ENCODE measurements around the gene MUC12. TPM values are rescaled to one million over a fixed set of nuclear protein-coding genes. Genes with fewer than 3 reads are reported as not detected.

The MUC12 gene
- total RNA-seq, 2 experiments from 2014 or later: 0.48 to 1.0 TPM

DNA sequence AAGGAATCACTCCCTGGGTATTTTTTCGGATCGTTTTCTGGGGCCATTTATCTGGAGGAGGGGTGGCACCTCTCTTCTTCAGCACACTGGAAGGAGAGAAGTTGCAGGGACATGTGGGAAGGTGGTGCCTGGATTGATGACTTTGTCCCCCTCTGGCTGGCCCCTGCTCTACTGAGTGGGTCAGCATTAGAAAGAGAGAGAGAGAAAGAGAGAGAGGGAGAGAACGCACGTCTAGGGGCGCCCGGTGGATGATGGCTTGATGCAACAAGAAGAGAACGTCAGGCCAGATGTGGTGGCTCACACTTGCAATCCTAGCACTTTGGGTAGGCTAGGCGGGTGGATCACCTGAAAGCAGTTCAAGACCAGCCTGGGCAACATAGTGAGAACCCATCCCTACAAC lies 5.5 kb upstream of the MUC12 start:
- intact Hi-C loops (cut with micrococcal nuclease): no loop called here
- no peak for DNase-seq
- H3K4me1 Mint-ChIP-seq (ENCODE audit: low read depth): peaks cover 15% of the 10 kb centered on the region
- no peak overlapping the region for H3K27ac Mint-ChIP-seq
- peaks cover 39% of the 10 kb centered on the region for H3K27me3 Mint-ChIP-seq
- no peaks in the 10 kb centered on the region for H3K9me3 Mint-ChIP-seq
- no peaks in the 10 kb centered on the region for H3K36me3 Mint-ChIP-seq
- ChIA-PET CTCF (no interaction called here), POLR2A (no interaction called here)
- H3K4me3 Mint-ChIP-seq: no peak overlapping the region

DNA sequence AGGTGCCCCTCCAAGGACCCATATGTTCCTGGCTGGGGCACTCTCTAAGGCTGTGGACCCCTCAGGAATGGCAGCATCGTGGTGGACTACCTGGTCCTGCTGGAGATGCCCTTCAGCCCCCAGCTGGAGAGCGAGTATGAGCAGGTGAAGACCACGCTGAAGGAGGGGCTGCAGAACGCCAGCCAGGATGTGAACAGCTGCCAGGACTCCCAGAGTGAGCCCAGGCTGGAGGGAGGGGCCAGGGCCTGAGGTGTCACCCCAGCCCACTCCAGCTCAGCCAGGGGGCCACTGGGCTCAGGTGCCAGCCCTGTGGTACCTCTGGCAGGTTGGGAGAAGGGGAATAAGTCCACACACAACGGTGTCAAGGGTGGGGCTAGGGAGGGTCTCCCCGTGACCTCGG lies 4.7 kb upstream of the MUC12 start:
- CTCF ChIA-PET: no interaction called here
- POLR2A ChIA-PET: no interaction called here
- Mint-ChIP-seq H3K27ac (no peak overlapping the region), H3K4me3 (no peak overlapping the region), H3K27me3 (peaks cover 45% of the 10 kb centered on the region), H3K36me3 (no peaks in the 10 kb centered on the region), H3K4me1 (ENCODE audit: low read depth) (peaks cover 15% of the 10 kb centered on the region), H3K9me3 (no peaks in the 10 kb centered on the region)
- no peak for DNase-seq
- intact Hi-C loops (cut with micrococcal nuclease): loop anchor here (5.0 kb wide), 2 partner anchors 67 to 113 kb away; partner anchors contain the start of gene ACHE

DNA sequence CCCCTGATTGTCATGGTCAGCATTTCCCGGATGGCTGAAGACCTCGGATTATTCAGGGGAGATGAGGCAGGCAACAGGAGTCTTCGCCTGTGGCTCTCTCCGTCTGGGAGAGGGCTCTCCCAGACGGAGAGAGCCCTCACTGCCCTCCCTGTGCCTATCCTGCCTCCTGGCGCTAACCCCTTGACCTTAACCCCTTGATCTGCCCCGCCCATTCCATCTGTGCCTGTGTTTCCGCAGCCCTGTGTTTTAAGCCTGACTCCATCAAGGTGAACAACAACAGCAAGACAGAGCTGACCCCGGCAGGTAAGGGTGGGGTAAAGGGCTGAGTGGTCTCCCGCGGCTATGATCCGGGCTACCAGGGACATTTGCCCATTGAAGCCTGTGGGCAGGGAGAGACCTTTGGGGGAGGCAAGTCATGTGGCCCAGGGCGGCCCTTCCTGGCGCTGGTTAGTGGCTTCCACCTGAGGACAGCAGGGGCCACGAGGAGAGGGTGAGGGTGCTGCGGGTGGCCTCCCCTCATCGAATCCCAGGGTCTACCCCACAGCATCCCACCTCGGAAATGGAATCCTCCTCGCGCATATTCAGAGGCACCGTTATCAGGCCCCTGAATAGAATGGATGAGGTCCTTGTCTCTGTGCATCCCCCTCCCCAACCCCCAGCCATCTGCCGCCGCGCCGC lies 4.2 kb upstream of the MUC12 start:
- intact Hi-C loops (cut with micrococcal nuclease): loop anchor here (5.0 kb wide), 2 partner anchors 68 to 112 kb away; partner anchors contain the start of gene ACHE
- ChIA-PET POLR2A (no interaction called here), CTCF (interaction anchor here (0.8 to 1.3 kb wide), 5 partner anchors 15 to 317 kb away, joined by 3 to 5 read pairs (median 4); no protein-coding TSS in a partner anchor)
- H3K9me3 Mint-ChIP-seq: no peaks in the 10 kb centered on the region
- peaks cover 15% of the 10 kb centered on the region for H3K4me1 Mint-ChIP-seq (ENCODE audit: low read depth)
- H3K27me3 Mint-ChIP-seq: peaks cover 45% of the 10 kb centered on the region
- H3K36me3 Mint-ChIP-seq: no peaks in the 10 kb centered on the region
- no peak overlapping the region for H3K27ac Mint-ChIP-seq
- peak overlapping the region; percentile 43 for H3K4me3 Mint-ChIP-seq
- DNase-seq: no peak

DNA sequence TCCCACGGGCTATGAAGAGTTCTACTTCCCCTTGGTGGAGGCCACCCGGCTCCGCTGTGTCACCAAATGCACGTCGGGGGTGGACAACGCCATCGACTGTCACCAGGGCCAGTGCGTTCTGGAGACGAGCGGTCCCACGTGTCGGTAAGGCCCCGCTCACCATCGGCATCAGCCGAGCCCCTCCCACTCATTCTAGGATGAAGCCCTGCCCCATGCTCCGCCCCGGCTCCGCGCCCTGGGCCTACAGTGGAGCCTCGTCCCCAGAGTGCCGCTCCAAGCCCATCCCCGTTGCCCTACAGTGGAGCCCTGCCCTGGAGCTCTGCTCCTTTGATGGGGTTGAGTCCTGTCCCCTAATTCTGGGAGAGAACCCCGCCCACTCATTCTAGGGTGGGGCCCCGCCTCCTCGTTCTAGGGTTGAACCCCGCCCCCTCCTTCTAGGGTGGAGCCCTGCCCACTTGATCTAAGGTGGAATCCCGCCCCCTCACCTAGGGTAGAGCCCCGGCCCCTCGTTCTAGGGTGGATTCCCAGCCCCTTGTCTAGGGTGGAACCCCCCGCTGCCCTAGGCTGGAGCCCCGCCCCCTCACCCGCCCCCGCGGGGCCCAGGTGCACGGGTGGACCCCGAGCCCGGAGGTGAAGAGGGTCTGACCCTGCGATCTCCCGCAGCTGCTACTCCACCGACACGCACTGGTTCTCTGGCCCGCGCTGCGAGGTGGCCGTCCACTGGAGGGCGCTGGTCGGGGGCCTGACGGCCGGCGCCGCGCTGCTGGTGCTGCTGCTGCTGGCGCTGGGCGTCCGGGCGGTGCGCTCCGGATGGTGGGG lies 3.4 kb upstream of the MUC12 start:
- Mint-ChIP-seq H3K4me1 (ENCODE audit: low read depth) (peaks cover 15% of the 10 kb centered on the region), H3K36me3 (no peaks in the 10 kb centered on the region), H3K4me3 (peak overlapping the region; percentile 43), H3K9me3 (no peaks in the 10 kb centered on the region), H3K27me3 (peaks cover 45% of the 10 kb centered on the region), H3K27ac (no peak overlapping the region)
- DNase-seq: peak; percentile 90
- POLR2A ChIA-PET: no interaction called here
- intact Hi-C loops (cut with micrococcal nuclease): loop anchor here (1.0 to 5.0 kb wide), 3 partner anchors 69 to 111 kb away; partner anchors contain the start of gene ACHE
- CTCF ChIA-PET: interaction anchor here (0.7 to 1.3 kb wide), 9 partner anchors 9 to 316 kb away, joined by 3 to 5 read pairs (median 4); partner anchors contain the start of gene TRIM56

DNA sequence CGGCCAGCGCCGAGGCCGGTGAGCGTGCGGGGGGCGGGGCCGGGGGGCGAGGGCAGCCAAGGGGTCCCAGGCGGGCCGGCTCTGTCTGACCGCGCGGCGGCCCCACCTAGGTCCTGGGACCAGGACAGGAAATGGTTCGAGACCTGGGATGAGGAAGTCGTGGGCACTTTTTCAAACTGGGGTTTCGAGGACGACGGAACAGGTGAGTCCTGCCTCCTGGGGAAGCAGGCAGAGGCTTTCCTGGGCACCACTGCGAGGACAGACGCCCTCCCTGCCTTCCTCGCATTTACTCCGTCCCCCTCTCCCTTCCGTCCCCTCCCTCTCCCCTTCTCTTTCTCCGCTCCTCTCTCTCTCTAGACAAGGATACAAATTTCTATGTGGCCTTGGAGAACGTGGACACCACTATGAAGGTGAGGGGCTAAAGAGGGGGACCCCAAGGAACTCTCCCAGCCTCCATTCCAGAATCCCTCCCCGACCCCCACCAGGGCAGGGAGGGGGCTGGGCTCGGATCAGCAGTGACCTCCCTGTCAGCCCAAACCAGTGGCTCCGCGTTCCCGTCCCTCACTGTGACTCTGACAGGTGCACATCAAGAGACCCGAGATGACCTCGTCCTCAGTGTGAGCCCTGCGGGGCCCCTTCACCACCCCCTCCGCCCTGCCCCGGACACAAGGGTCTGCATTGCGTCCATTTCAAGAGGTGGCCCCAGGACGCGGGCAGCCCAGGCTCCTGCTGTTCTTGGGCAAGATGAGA lies 2.6 kb upstream of the MUC12 start:
- no peaks in the 10 kb centered on the region for H3K36me3 Mint-ChIP-seq
- CTCF ChIA-PET: interaction anchor here (0.7 to 1.6 kb wide), 8 partner anchors 8 to 118 kb away, joined by 3 to 5 read pairs (median 5); partner anchors contain the start of gene TRIM56

DNA sequence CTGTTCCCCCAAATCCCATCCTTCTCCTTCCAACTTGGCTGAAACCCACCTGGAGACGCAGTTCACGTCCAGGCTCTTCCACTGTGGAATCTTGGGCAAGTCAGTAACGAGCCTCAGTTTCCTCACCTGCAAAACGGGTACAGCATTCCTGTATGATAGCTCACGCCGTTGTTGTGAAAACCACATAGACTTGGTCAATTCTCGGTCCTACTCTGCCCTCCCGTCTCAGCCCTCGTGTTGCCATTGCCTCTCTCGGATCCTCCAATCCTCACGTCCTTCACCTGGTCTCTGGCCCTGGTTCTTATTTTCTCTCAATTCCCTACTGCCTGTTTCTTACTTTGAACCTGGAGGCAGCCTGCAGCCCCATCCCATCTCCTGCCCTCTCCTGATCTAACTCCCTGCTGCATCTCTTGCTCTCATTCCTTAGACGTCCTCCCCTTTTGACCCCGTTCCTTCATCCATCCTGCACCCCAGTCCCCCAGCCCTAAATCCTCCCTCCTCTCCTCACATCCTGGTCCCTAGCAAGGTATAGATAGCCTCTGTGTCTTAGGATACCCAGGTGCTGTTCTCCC lies 2.0 kb upstream of the MUC12 start:
- H3K27ac Mint-ChIP-seq: no peak overlapping the region
- H3K27me3 Mint-ChIP-seq: peaks cover 45% of the 10 kb centered on the region
- H3K9me3 Mint-ChIP-seq: no peaks in the 10 kb centered on the region
- no peak for DNase-seq
- ChIA-PET CTCF (interaction anchor here (1.5 to 1.6 kb wide), 2 partner anchors 73 to 92 kb away, joined by 3 to 5 read pairs; no protein-coding TSS in a partner anchor), POLR2A (no interaction called here)
- no peak overlapping the region for H3K4me3 Mint-ChIP-seq
- intact Hi-C loops (cut with micrococcal nuclease): loop anchor here (5.0 kb wide), 2 partner anchors 70 to 110 kb away; partner anchors contain the start of gene ACHE
- peaks cover 15% of the 10 kb centered on the region for H3K4me1 Mint-ChIP-seq (ENCODE audit: low read depth)
- no peaks in the 10 kb centered on the region for H3K36me3 Mint-ChIP-seq

More for the DNA sequence above, 2.6 kb upstream of the MUC12 start:
- no peaks in the 10 kb centered on the region for H3K9me3 Mint-ChIP-seq
- peaks cover 45% of the 10 kb centered on the region for H3K27me3 Mint-ChIP-seq
- POLR2A ChIA-PET: no interaction called here
- peak overlapping the region; percentile 18 for H3K4me3 Mint-ChIP-seq
- no peak for DNase-seq
- intact Hi-C loops (cut with micrococcal nuclease): loop anchor here (1.0 to 5.0 kb wide), 3 partner anchors 69 to 111 kb away; partner anchors contain the start of gene ACHE
- H3K4me1 Mint-ChIP-seq (ENCODE audit: low read depth): peaks cover 15% of the 10 kb centered on the region
- H3K27ac Mint-ChIP-seq: no peak overlapping the region

DNA sequence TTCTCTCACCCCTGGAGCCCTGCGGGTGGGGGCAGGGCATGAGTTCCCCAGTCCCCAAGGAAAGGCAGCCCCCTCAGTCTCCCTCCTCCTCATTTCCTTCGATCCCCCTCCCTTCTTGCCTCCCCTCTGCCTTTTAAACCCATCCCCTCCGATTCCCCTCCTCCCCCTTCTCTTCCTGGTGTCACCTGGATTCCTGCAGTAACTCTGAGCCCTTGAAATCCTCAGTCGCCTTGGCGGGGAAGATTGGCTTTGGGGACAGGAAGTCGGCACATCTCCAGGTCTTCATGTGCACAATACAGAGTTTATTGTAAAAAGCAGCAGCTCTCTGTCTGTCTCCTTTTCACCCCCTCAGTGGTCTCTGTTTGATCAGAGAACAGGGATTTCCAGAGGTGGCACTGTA lies 1.3 kb upstream of the MUC12 start:
- CTCF ChIA-PET: interaction anchor here (1.5 to 1.6 kb wide), 2 partner anchors 73 to 91 kb away, joined by 3 to 5 read pairs; no protein-coding TSS in a partner anchor
- DNase-seq: no peak
- Mint-ChIP-seq H3K9me3 (no peaks in the 10 kb centered on the region), H3K4me1 (ENCODE audit: low read depth) (peaks cover 15% of the 10 kb centered on the region), H3K36me3 (no peaks in the 10 kb centered on the region), H3K4me3 (no peak overlapping the region), H3K27ac (no peak overlapping the region), H3K27me3 (peaks cover 46% of the 10 kb centered on the region)
- intact Hi-C loops (cut with micrococcal nuclease): loop anchor here (5.0 kb wide), 2 partner anchors 71 to 109 kb away; partner anchors contain the start of gene ACHE
- POLR2A ChIA-PET: no interaction called here

DNA sequence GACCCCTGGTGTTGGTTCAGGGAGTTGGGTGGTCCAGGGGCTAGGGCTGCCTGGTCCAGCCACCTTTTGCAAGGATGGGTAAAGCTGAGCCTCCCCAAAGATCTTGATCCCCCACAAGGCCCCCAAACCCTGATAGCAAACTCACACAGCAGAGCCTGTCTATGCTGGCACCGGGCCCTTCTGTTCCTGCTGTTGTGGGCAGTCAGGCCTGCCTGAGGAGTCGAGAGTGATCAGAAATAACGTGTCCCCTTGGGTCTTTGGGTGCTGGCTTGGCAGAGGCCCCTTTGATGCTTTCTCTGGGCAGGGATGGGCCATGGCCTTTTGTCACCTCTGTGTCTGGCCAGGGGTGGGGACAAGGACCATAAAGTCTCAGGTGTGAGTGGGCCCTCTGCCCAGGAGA lies 715 bp upstream of the MUC12 start:
- H3K4me1 Mint-ChIP-seq (ENCODE audit: low read depth): peaks cover 15% of the 10 kb centered on the region
- no peak overlapping the region for H3K4me3 Mint-ChIP-seq
- no peaks in the 10 kb centered on the region for H3K36me3 Mint-ChIP-seq
- peaks cover 43% of the 10 kb centered on the region for H3K27me3 Mint-ChIP-seq
- no peak overlapping the region for H3K27ac Mint-ChIP-seq
- DNase-seq: no peak
- POLR2A ChIA-PET: no interaction called here
- no peaks in the 10 kb centered on the region for H3K9me3 Mint-ChIP-seq
- CTCF ChIA-PET: no interaction called here
- intact Hi-C loops (cut with micrococcal nuclease): loop anchor here (5.0 kb wide), 2 partner anchors 71 to 109 kb away; partner anchors contain the start of gene ACHE

DNA sequence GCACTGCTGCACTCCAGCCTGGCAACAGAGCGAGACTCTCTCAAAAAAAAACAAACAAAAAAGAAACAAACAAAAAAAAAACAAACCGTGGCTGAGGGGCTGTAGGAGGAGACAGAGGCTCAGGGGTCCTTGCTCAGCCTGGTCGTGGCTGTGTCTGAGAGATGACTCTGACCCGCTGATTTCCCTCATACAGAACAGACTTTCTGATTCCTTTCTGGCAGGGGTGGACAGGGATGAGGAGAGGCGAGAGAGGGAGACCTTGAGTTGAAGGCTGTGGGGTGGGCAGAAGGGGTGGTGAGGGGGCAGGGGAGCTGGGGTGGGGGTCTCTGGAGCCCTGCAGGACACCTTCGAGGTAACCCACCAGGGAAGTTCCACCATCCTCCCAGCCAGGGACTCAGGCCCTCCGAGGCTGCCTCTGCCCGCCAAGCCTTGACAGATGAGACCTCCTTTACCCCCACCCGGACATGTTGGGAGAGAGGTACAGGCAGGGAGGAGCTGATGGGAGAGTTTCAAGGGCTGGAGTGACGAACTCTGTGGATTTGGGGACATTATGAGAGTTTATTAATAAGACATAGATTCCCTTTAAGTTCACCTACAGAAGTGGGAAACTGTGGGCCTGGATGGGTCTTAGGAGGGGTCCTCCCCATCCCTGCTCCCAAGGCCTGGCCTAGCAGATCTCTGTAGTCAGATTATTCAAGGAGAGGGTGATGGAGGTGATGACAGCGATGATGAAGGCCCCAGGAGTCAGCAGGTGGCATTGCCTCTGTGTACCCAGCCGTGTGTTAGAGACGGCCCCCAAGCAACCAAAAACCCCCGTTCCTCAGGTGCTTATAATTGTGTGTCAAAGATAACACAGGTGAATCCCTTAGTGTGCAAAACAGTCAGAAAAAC lies 2.0 kb downstream of the MUC12 start:
- POLR2A ChIA-PET: no interaction called here
- H3K36me3 Mint-ChIP-seq: peaks cover 1% of the 10 kb centered on the region
- peaks cover 6% of the 10 kb centered on the region for H3K9me3 Mint-ChIP-seq
- no peak overlapping the region for H3K4me3 Mint-ChIP-seq
- CTCF ChIA-PET: no interaction called here
- peaks cover 27% of the 10 kb centered on the region for H3K27me3 Mint-ChIP-seq
- peaks cover 8% of the 10 kb centered on the region for H3K4me1 Mint-ChIP-seq (ENCODE audit: low read depth)
- intact Hi-C loops (cut with micrococcal nuclease): no loop called here
- DNase-seq: no peak
- no peak overlapping the region for H3K27ac Mint-ChIP-seq

DNA sequence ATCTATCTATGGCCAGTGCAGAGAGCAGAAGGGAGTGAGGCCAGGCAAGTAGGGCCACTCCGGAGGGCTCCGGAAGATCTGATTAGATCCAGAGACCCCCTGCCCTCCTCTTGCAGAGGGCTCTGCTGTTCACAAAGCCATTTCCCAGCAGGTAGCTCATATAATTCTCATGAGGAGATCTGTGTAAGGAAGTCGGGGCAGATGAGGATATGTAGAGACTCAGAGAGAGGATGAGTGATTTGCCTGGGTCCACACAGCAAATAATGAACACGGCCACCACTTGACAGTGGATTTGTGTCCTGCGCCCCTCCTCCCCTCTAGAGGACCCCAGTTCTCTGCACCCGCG lies 2.6 kb downstream of the MUC12 start:
- H3K36me3 Mint-ChIP-seq: peaks cover 1% of the 10 kb centered on the region
- no peak for DNase-seq
- H3K27ac Mint-ChIP-seq: no peak overlapping the region
- H3K4me1 Mint-ChIP-seq (ENCODE audit: low read depth): peaks cover 5% of the 10 kb centered on the region
- CTCF ChIA-PET: interaction anchor here (0.8 kb wide), 1 partner anchor 87 kb away, joined by 3 read pairs; no protein-coding TSS in a partner anchor
- H3K27me3 Mint-ChIP-seq: peaks cover 22% of the 10 kb centered on the region
- intact Hi-C loops (cut with micrococcal nuclease): no loop called here
- H3K4me3 Mint-ChIP-seq: no peak overlapping the region
- POLR2A ChIA-PET: no interaction called here
- peaks cover 6% of the 10 kb centered on the region for H3K9me3 Mint-ChIP-seq

DNA sequence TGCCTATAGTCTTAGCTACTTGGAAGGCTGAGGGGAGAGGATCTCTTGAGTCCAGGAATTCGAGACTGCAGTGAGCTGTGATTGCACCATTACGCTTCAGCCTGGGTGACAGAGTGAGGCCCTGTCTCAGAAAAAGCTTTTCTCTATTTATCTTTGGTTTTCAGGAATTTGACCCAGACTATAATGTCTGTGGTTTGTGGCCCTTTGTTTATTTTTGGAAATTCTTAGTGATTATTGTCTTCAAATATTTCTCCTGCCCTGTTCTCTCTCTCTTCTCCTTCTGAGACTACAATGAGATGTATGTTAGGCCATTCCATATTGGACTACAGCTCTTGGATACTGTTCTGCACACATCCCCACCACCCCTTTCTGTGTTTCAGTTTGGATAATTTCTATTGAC lies 4.7 kb downstream of the MUC12 start:
- Mint-ChIP-seq H3K27ac (no peak overlapping the region), H3K27me3 (peaks cover 9% of the 10 kb centered on the region), H3K9me3 (peaks cover 6% of the 10 kb centered on the region), H3K4me1 (ENCODE audit: low read depth) (no peaks in the 10 kb centered on the region), H3K36me3 (peaks cover 1% of the 10 kb centered on the region), H3K4me3 (no peak overlapping the region)
- CTCF ChIA-PET: interaction anchor here (0.6 to 1.7 kb wide), 2 partner anchors 104 to 234 kb away, joined by 3 to 5 read pairs; no protein-coding TSS in a partner anchor
- intact Hi-C loops (cut with micrococcal nuclease): no loop called here
- POLR2A ChIA-PET: no interaction called here
- no peak for DNase-seq

All from activated CD4-positive, alpha-beta memory T cell treated with anti-CD3 and anti-CD28 coated beads for 36 hours (primary cell).